Kidney epithelial cell (primary cell): Measurements from ENCODE around the gene PLA2G15. TPM values are rescaled to one million over a fixed set of nuclear protein-coding genes. Genes with fewer than 3 reads are reported as not detected.
"Not testable (repeated sequence)": the region's sequence is repeated elsewhere in the genome, so short reads cannot be mapped to it uniquely, and the experiment has no call there.

Experiments used
- DNase-seq: peaks from one replicate; pipeline ENCODE4 v3.0.0-alpha.2; 2010; ENCODE audit warnings: low read depth
- H3K27me3 ChIP-seq: 2 replicates; pipeline ENCODE4 v1.6.0; 2011; ENCODE audit warnings: low read length; ENCODE audit not compliant: control insufficient read depth, insufficient read depth
- H3K36me3 ChIP-seq: 2 replicates; pipeline ENCODE4 v1.5.1; 2011; ENCODE audit warnings: low read length; ENCODE audit not compliant: control insufficient read depth, insufficient read depth
- H3K4me3 ChIP-seq: 2 replicates; pipeline ENCODE4 v1.5.1; 2011; ENCODE audit warnings: low read depth, mild to moderate bottlenecking, control low read depth, low read length
- CTCF ChIP-seq: IDR thresholded peaks from 2 replicates; pipeline ENCODE4 v1.5.1; 2011; ENCODE audit warnings: mild to moderate bottlenecking, moderate library complexity, low read length, control low read depth, inconsistent platforms; ENCODE audit not compliant: insufficient read depth, poor library complexity, severe bottlenecking
- total RNA-seq: library from RNA; depleted of rRNA; stranded (reverse); fragments of >200 nt; gene quantifications from 2 replicates; pipeline ENCODE4 v1.2.3, GENCODE V29; 2015

Gene PLA2G15
- total RNA-seq, 1 donor from 2014 or later = 27.2 TPM

GRCh38 chr16:68284847-68285246 is 39.7 kb downstream of the PLA2G15 start:
- TF ChIP-seq CTCF = no peak
- Histone ChIP-seq H3K27me3 (no peaks in the 10 kb centered on the region), H3K36me3 (no peaks in the 10 kb centered on the region), H3K4me3 (no peak overlapping the region)
- no peak for DNase-seq

GRCh38 chr16:68285683-68286082 is 40.5 kb downstream of the PLA2G15 start:
- no peak for DNase-seq
- H3K4me3 ChIP-seq = no peak overlapping the region
- no peaks in the 10 kb centered on the region for H3K27me3 ChIP-seq
- TF ChIP-seq CTCF = no peak
- H3K36me3 ChIP-seq = no peaks in the 10 kb centered on the region

- no peaks in the 10 kb centered on the region for H3K36me3 ChIP-seq
- H3K4me3 ChIP-seq = no peak overlapping the region
- H3K27me3 ChIP-seq = no peaks in the 10 kb centered on the region
- DNase-seq = no peak
- no peak for TF ChIP-seq CTCF
Measured at GRCh38 chr16:68286153-68287074, 41.2 kb downstream of the PLA2G15 start.

GRCh38 chr16:68287276-68288251 is 42.4 kb downstream of the PLA2G15 start:
- Histone ChIP-seq H3K27me3 (no peaks in the 10 kb centered on the region), H3K36me3 (no peaks in the 10 kb centered on the region), H3K4me3 (no peak overlapping the region)
- TF ChIP-seq CTCF = no peak
- DNase-seq = no peak

GRCh38 chr16:68288252-68288650 is 43.1 kb downstream of the PLA2G15 start:
- Histone ChIP-seq H3K4me3 (no peak overlapping the region), H3K27me3 (no peaks in the 10 kb centered on the region), H3K36me3 (no peaks in the 10 kb centered on the region)
- no peak for TF ChIP-seq CTCF
- DNase-seq = no peak

- not testable (repeated sequence) for H3K27me3 ChIP-seq, H3K4me3 ChIP-seq, DNase-seq, H3K36me3 ChIP-seq
Measured at GRCh38 chr16:68288796-68289195, 43.6 kb downstream of the PLA2G15 start.
